ENCODE measurements around the gene RBM39. TPM values are rescaled to one million over a fixed set of nuclear protein-coding genes. Genes with fewer than 3 reads are reported as not detected.

RBM39 gene
- total and polyA plus RNA-seq, 2 of the 13 experiments (the other 11 are each of a cell fraction or from before 2014, with no cell fraction given) = 788 to 920 TPM

- TF ChIP-seq NFAT5 (CRISPR knock-in tag; IDR thresholded peaks at IDR 0.05) (no peak), JUND (CRISPR knock-in tag; IDR thresholded peaks at IDR 0.05) (no peak), XBP1 (CRISPR knock-in tag; IDR thresholded peaks at IDR 0.05) (no peak), ZNF724P (CRISPR knock-in tag; IDR thresholded peaks at IDR 0.05; ENCODE audit: borderline replicate concordance) (no peak), ZNF800 (CRISPR knock-in tag; IDR thresholded peaks at IDR 0.05) (peak; percentile 15; the same call in 1 of the 2 replicates), ZFX (CRISPR knock-in tag; IDR thresholded peaks at IDR 0.05; ENCODE audit: low read depth) (no peak), MIER2 (CRISPR knock-in tag; IDR thresholded peaks at IDR 0.05) (no peak), GFI1 (CRISPR knock-in tag; IDR thresholded peaks at IDR 0.05; ENCODE audit: borderline replicate concordance) (no peak; the same call in 1 of the 2 replicates), MYNN (CRISPR knock-in tag; IDR thresholded peaks at IDR 0.05; ENCODE audit: low read depth) (no peak), GRHL1 (CRISPR knock-in tag; conservative IDR thresholded peaks at IDR 0.05) (no peak), ZNF615 (CRISPR knock-in tag; IDR thresholded peaks at IDR 0.05; ENCODE audit: borderline replicate concordance) (no peak), MAX (IDR thresholded peaks at IDR 0.05) (peak; percentile 14; the same call in 1 of the 2 replicates)
Measured at GRCh38 chr20:35743693-35744491, 1.8 kb upstream of the RBM39 start (continued).
